ENCODE measurements around the gene SNX1.

DNA sequence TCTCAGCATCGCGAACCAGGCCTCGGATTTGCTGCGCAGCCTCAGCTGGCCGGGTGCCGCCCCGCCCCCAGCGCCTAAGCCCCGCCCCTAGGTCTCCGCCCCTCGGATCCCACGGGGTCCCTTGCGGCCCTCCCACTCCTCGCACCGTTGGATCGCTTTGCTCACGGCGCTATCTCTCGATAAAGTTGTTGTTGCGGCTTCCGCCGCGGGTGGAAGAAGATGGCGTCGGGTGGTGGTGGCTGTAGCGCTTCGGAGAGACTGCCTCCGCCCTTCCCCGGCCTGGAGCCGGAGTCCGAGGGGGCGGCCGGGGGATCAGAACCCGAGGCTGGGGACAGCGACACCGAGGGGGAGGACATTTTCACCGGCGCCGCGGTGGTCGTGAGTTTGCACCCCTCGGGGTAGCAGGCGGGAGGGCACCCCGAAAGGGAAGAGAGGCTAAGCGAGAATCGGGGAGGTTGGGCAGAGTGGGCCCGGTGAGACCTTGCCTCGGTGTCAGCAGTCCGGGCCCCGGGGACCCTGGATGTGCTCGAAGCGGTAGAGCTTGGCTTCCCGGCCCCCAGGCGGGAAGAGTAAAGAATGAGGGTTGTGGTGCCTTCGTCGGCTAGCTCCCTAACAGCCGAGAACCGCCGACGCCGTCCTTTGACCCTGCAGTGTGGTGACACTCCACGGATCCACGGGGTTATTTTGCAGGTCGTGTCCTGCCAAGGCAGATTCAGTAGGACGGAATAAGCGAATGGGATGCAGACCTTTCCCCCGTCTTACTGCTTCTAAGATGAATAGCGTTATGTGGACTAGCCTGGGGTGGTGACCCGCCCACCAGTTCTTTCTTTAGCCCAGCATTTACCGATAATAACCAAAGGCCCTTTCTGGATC lies at the start of gene SNX1:
- TF ChIP-seq EZH2 (IDR thresholded peaks at IDR 0.05; ENCODE audit: insufficient read depth, poor library complexity, severe bottlenecking) (no peak), EZH2phosphoT487 (IDR thresholded peaks at IDR 0.05; ENCODE audit: insufficient read depth, low read depth) (no peak)
